ENCODE results near the gene HCN4.

Gene HCN4

GRCh38 chr15:73331991-73332925, 36.5 kb downstream of the HCN4 start:
- DNase-seq (ENCODE audit: low read depth): no peak
- H3K4me3 ChIP-seq (ENCODE audit: low read depth, low read length): no peak overlapping the region
- no peak for TF ChIP-seq CTCF (IDR thresholded peaks at IDR 0.05; ENCODE audit: low read depth, low read length)
- TF ChIP-seq POLR2A (IDR thresholded peaks at IDR 0.05; ENCODE audit: extremely low read depth, insufficient read length): no peak
- TF ChIP-seq, protein P1, sequence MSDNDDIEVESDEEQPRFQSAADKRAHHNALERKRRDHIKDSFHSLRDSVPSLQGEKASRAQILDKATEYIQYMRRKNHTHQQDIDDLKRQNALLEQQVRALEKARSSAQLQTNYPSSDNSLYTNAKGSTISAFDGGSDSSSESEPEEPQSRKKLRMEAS (IDR thresholded peaks at IDR 0.05; ENCODE audit: low read depth, low read length): no peak
- TF ChIP-seq MYC (IDR thresholded peaks at IDR 0.05; ENCODE audit: low read depth, low read length): no peak

DNA sequence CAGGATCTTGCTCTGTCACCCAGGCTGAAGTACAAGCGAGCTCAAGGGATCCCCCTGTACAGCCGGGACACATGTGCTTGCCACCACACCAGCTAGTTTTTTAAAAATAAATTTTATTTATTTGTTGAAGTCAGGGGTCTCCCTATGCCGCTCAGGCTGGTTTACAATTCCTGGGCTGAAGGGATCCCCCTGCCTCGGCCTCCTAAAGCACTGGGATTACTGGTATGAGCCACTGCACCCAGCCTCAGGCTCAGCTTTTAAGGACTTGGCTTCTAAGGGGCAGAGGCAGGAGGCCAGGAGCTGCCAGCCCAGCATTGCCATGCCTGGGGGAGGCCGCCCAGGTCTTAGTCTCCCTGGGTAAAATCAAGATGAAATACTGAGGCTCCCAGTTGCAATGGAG, 37.3 kb downstream of the HCN4 start:
- H3K4me3 ChIP-seq (ENCODE audit: low read depth, low read length): no peak overlapping the region
- no peak for TF ChIP-seq CTCF (IDR thresholded peaks at IDR 0.05; ENCODE audit: low read depth, low read length)
- TF ChIP-seq POLR2A (IDR thresholded peaks at IDR 0.05; ENCODE audit: extremely low read depth, insufficient read length): no peak
- TF ChIP-seq, protein P1 (IDR thresholded peaks at IDR 0.05; ENCODE audit: low read depth, low read length): no peak
- TF ChIP-seq MYC (IDR thresholded peaks at IDR 0.05; ENCODE audit: low read depth, low read length): no peak
- DNase-seq (ENCODE audit: low read depth): no peak

DNA sequence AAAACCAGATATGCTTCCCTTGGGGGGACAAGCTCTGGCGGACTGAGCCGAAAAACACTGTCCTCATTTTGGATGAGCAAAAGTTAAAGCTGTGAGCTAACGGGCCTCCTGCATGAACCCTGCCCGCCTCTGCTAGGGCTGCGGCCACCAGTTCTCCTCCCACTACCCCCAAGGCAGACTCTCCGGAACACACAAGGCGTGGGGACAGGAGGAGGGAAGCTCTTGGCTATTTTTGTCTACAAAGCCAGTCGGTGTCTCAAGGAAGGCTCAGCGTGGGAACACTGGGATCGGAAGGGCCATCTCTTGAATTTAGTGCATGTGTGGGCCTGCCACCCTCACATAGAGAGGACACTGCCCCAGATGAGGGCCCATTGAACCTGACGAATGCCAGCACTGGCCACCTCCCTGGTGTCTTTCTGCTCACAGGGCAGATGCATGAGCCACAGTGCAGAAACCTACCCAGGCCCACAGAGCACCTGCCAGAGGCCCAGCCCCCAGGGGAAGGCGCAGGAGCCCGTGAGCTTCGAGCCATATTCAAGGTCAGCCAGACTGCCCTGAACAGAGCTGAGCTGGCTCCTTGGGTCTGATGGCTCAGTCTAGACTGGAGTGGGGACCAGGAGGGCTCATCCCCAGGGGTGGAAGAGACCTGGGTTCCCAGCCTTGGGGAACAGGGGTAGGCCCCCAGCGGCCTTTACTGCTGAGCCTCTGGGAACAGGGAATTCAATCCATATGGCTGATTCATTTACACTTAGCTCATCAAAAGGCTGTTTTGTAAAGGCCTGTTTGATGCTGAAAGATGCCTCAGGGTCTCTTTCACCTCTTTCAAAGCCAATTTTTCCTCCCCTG, 38.3 kb downstream of the HCN4 start:
- no peak for DNase-seq (ENCODE audit: low read depth)
- no peak overlapping the region for H3K4me3 ChIP-seq (ENCODE audit: low read depth, low read length)
- TF ChIP-seq POLR2A (IDR thresholded peaks at IDR 0.05; ENCODE audit: extremely low read depth, insufficient read length) (no peak), CTCF (IDR thresholded peaks at IDR 0.05; ENCODE audit: low read depth, low read length) (no peak), MYC (IDR thresholded peaks at IDR 0.05; ENCODE audit: low read depth, low read length) (no peak)
- TF ChIP-seq, protein P1 (IDR thresholded peaks at IDR 0.05; ENCODE audit: low read depth, low read length): no peak

GRCh38 chr15:73329501-73330200, 39.1 kb downstream of the HCN4 start:
- no peak overlapping the region for H3K4me3 ChIP-seq (ENCODE audit: low read depth, low read length)
- TF ChIP-seq, protein P1 (IDR thresholded peaks at IDR 0.05; ENCODE audit: low read depth, low read length): no peak
- TF ChIP-seq CTCF (IDR thresholded peaks at IDR 0.05; ENCODE audit: low read depth, low read length): no peak
- no peak for TF ChIP-seq MYC (IDR thresholded peaks at IDR 0.05; ENCODE audit: low read depth, low read length)
- TF ChIP-seq POLR2A (IDR thresholded peaks at IDR 0.05; ENCODE audit: extremely low read depth, insufficient read length): no peak
- DNase-seq (ENCODE audit: low read depth): no peak

DNA sequence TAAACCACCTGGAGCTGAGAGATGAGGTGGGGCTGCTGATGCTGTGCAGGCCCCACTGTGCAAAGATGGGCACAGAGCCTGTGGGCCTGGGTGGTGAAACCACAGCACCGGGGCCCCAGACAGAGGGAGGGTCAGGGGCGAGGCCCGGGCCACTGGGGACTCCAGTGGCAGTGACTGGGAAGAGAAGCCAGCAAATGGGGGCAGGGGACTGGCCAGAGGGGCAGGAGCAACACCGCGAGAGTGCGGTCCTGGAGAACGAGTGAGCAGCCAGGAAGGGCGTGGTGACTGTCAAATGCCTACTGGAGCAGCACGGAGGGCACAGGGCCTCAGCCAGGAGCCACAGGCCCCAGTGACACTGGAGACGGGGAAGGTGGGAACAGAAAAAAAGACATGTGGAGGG, 39.8 kb downstream of the HCN4 start:
- TF ChIP-seq POLR2A (IDR thresholded peaks at IDR 0.05; ENCODE audit: extremely low read depth, insufficient read length): no peak
- no peak for TF ChIP-seq CTCF (IDR thresholded peaks at IDR 0.05; ENCODE audit: low read depth, low read length)
- TF ChIP-seq, protein P1 (IDR thresholded peaks at IDR 0.05; ENCODE audit: low read depth, low read length): no peak
- TF ChIP-seq MYC (IDR thresholded peaks at IDR 0.05; ENCODE audit: low read depth, low read length): no peak
- no peak for DNase-seq (ENCODE audit: low read depth)

More for the DNA sequence above, 39.8 kb downstream of the HCN4 start:
- no peak overlapping the region for H3K4me3 ChIP-seq (ENCODE audit: low read depth, low read length)
